H1 (cell line): ENCODE measurements around the gene MRTFA. TPM values are rescaled to one million over a fixed set of nuclear protein-coding genes. Genes with fewer than 3 reads are reported as not detected.

Experiments used
- ATF3 ChIP-seq: IDR thresholded peaks from 2 replicates; pipeline ENCODE4 v1.6.1; 2011; ENCODE audit warnings: low read depth, mild to moderate bottlenecking, low read length; ENCODE audit not compliant: insufficient read depth
- CBX5 ChIP-seq: fragments of 300-800, 300-1000 bp; sonication (generic); IDR thresholded peaks from 2 replicates; pipeline ENCODE4 v1.7.1; 2016; ENCODE audit warnings: antibody characterized with exemption, low read length, low read depth
- HDAC2 ChIP-seq, 2 experiments: fragments of 300-600 bp in 1 of 2; sonication (generic) in 1 of 2; IDR thresholded peaks; 2 replicates each; pipeline ENCODE4 v1.6.1; 2011 to 2012; ENCODE audit warnings: low read depth in 2 of 2, low read length in 2 of 2, mild to moderate bottlenecking in 2 of 2, moderate library complexity in 2 of 2, borderline replicate concordance in 1 of 2, inconsistent platforms in 1 of 2
- RBBP5 ChIP-seq: IDR thresholded peaks from 2 replicates; pipeline ENCODE4 v1.7.1; 2012; ENCODE audit warnings: low read depth, mild to moderate bottlenecking, inconsistent platforms, low read length, moderate library complexity, borderline replicate concordance
- TBP ChIP-seq: IDR thresholded peaks from 2 replicates; pipeline ENCODE4 v1.6.1; 2011; ENCODE audit warnings: low read depth, low read length, improper control_type of control experiment
- polyA plus RNA-seq, 7 experiments: library from polyadenylated mRNA; depleted of rRNA in 3 of 7; stranded (reverse) in 5 of 7; unstranded in 2 of 7; fragments of >200 nt in 5 of 7; fragments of 200-250 nt in 2 of 7; gene quantifications; 1 replicate in 5 of 7; 2 replicates in 1 of 7; 4 replicates in 1 of 7; pipeline versions ENCODE4 v1.2.1 to v1.2.3, GENCODE V29; 2011 to 2013; ENCODE audit warnings: missing spikeins in 2 of 7, mixed read lengths in 2 of 7
- total RNA-seq: library from RNA; stranded (reverse); fragmentation: NEBNext Ultra II Directional; extraction: Animal tissue kit (Norgen Biotek cat#: 25700); gene quantifications from 2 replicates; pipeline ENCODE4 v1.2.1, GENCODE V29; 2021

The MRTFA gene
- total and polyA plus RNA-seq, 2 of the 8 experiments (the other 6 are each of a cell fraction or from before 2014, with no cell fraction given): 5.4 to 37.9 TPM

- TF ChIP-seq CBX5: no peak
- no peak for TF ChIP-seq RBBP5
- TF ChIP-seq HDAC2 (IDR thresholded peaks at IDR 0.05; ENCODE audit: borderline replicate concordance in 1 of 2, low read depth in 2 of 2, low read length in 2 of 2): no peak
- TF ChIP-seq ATF3: no peak
- no peak for TF ChIP-seq TBP
- TF ChIP-seq, all 59 proteins: peak for 0
Measured at GRCh38 chr22:40411506-40411861, 225.0 kb downstream of the MRTFA start (continued).
